HCT116 (cell line): Measurements from ENCODE around the gene OTUB2. TPM values are rescaled to one million over a fixed set of nuclear protein-coding genes. Genes with fewer than 3 reads are reported as not detected.
A peak's percentile ranks its signal among the peaks of the same experiment; 100 is the strongest.

Experiments
- ATAC-seq: fragments of 200-7000 bp; cut with Tn5 transposase; 2 replicates; pipeline ENCODE4 v1.9.1; 2020; ENCODE audit warnings: mild to moderate bottlenecking, moderate library complexity
- BruUV-seq: library from RNA; stranded (reverse); fragments of 400-500 nt; replicated peaks from 2 replicates; lab custom pipeline; 2021; lab: Mats Ljungman, UMichigan
- CTCF ChIA-PET: fragments of 300-600 bp; sonication (Branson Sonifier 250); formaldehyde crosslinking; loops from one replicate; lab custom pipeline; 2021; ENCODE audit warnings: antibody characterized with exemption; lab: Charles Lee
- POLR2A ChIA-PET: fragments of 300-600, 350-600 bp; sonication (Branson Sonifier 250); formaldehyde crosslinking; loops from one replicate; lab custom pipeline; 2021; ENCODE audit warnings: antibody characterized with exemption; lab: Charles Lee
- RAD21 ChIA-PET, 2 experiments: fragments of 300-600 bp; sonication (Branson Sonifier 250); formaldehyde crosslinking; loops; one replicate each; lab custom pipeline; 2023; ENCODE audit warnings: low total read pairs in 2 of 2; ENCODE audit not compliant: uncharacterized antibody in 2 of 2, unreplicated experiment in 2 of 2, low non-redundant PET in 1 of 2; lab: Charles Lee
- DNase-seq: peaks from one replicate; pipeline ENCODE4 v3.0.0-alpha.2; 2010; ENCODE audit warnings: low read depth, low spot score
- H2AFZ ChIP-seq: fragments of 200-600 bp; shearing (Covaris generic), sonication (generic); 2 replicates; pipeline ENCODE4 v1.6.1; 2017; ENCODE audit warnings: low read depth, mixed run types, mixed read lengths, antibody characterized with exemption, low read length; ENCODE audit not compliant: poor library complexity, severe bottlenecking
- H3K27ac ChIP-seq: 2 replicates; pipeline ENCODE4 v1.5.1; 2012; ENCODE audit warnings: low read depth, low read length
- H3K27me3 ChIP-seq: fragments of 200-600 bp; sonication (generic); 2 replicates; pipeline ENCODE4 v1.6.1; 2016; ENCODE audit warnings: mixed run types, low read length, mixed read lengths; ENCODE audit not compliant: insufficient read depth
- H3K36me3 ChIP-seq, 2 experiments: fragments of 200-500 bp in 1 of 2; fragments of 200-600 bp in 1 of 2; sonication (Bioruptor generic) in 1 of 2; sonication (generic) in 1 of 2; 2 replicates each; pipeline versions ENCODE4 v1.5.1 to v1.6.1; 2014 to 2016; ENCODE audit warnings: low read length in 2 of 2, inconsistent platforms in 1 of 2, mixed read lengths in 1 of 2, mixed run types in 1 of 2; ENCODE audit not compliant: insufficient read depth in 2 of 2, control insufficient read depth in 1 of 2
- H3K4me1 ChIP-seq, 2 experiments: fragments of 200-600 bp in 1 of 2; sonication (generic) in 1 of 2; 2 replicates each; pipeline versions ENCODE4 v1.5.1 to v1.6.1; 2012 to 2017; ENCODE audit warnings: low read length in 2 of 2, inconsistent platforms in 1 of 2, mild to moderate bottlenecking in 1 of 2, mixed read lengths in 1 of 2, mixed run types in 1 of 2, moderate library complexity in 1 of 2; ENCODE audit not compliant: insufficient read depth in 2 of 2, control insufficient read depth in 1 of 2
- H3K4me2 ChIP-seq: fragments of 200-600 bp; sonication (generic); 2 replicates; pipeline ENCODE4 v1.6.1; 2017; ENCODE audit warnings: mixed run types, low read length, mixed read lengths
- H3K4me3 ChIP-seq, 2 experiments: fragments of 200-600 bp in 1 of 2; sonication (generic) in 1 of 2; replicated peaks in 1 of 2; 2 replicates each; pipeline ENCODE4 v1.5.1; 2011 to 2016; ENCODE audit warnings: low read length in 2 of 2, control low read depth in 1 of 2, low read depth in 1 of 2, mild to moderate bottlenecking in 1 of 2, mixed read lengths in 1 of 2, mixed run types in 1 of 2
- H3K79me2 ChIP-seq: fragments of 200-600 bp; sonication (generic); 2 replicates; pipeline ENCODE4 v1.6.1; 2017; ENCODE audit warnings: mild to moderate bottlenecking, mixed run types, low read length, moderate library complexity, mixed read lengths; ENCODE audit not compliant: insufficient read depth
- H3K9ac ChIP-seq: fragments of 200-600 bp; sonication (generic); 2 replicates; pipeline ENCODE4 v1.6.1; 2016; ENCODE audit warnings: low read length, mixed read lengths
- H3K9me2 ChIP-seq: fragments of 200-600 bp; sonication (generic), shearing (Covaris generic); 2 replicates; pipeline ENCODE4 v1.6.1; 2017; ENCODE audit warnings: mixed run types, mild to moderate bottlenecking, moderate library complexity; ENCODE audit not compliant: insufficient read depth
- H3K9me3 ChIP-seq, 2 experiments: fragments of 200-500 bp in 1 of 2; fragments of 200-600 bp in 1 of 2; sonication (Bioruptor generic) in 1 of 2; sonication (generic) in 1 of 2; 2 replicates each; pipeline ENCODE4 v1.6.1; 2014 to 2017; ENCODE audit warnings: low read length in 2 of 2, mixed read lengths in 2 of 2, inconsistent platforms in 1 of 2, low read depth in 1 of 2, mild to moderate bottlenecking in 1 of 2, mixed run types in 1 of 2, moderate library complexity in 1 of 2; ENCODE audit not compliant: control insufficient read depth in 1 of 2, insufficient read depth in 1 of 2
- H4K20me1 ChIP-seq: fragments of 200-600 bp; sonication (generic), shearing (Covaris generic); 2 replicates; pipeline ENCODE4 v1.6.1; 2017; ENCODE audit warnings: mixed run types, mild to moderate bottlenecking, moderate library complexity; ENCODE audit not compliant: insufficient read depth
- ATF3 ChIP-seq: IDR thresholded peaks from 2 replicates; pipeline ENCODE4 v1.6.1; 2012
- CBX3 ChIP-seq: IDR thresholded peaks from 2 replicates; pipeline ENCODE4 v1.6.1; 2012; ENCODE audit warnings: low read depth
- CEBPB ChIP-seq: IDR thresholded peaks from 2 replicates; pipeline ENCODE4 v1.6.1; 2012; ENCODE audit warnings: low read depth
- CTCF ChIP-seq, 3 experiments: fragments of 200-600 bp in 1 of 3; sonication (generic) in 1 of 3; IDR thresholded peaks in 2 of 3; conservative IDR thresholded peaks in 1 of 3; 2 replicates each; pipeline ENCODE4 v1.5.1; 2012 to 2017; ENCODE audit warnings: low read depth in 2 of 3, low read length in 2 of 3, antibody characterized with exemption in 1 of 3, borderline replicate concordance in 1 of 3, control low read depth in 1 of 3, mild to moderate bottlenecking in 1 of 3, mixed read lengths in 1 of 3, mixed run types in 1 of 3, moderate library complexity in 1 of 3; ENCODE audit not compliant: insufficient read depth in 1 of 3
- EGR1 ChIP-seq: IDR thresholded peaks from 2 replicates; pipeline ENCODE4 v1.6.1; 2012; ENCODE audit warnings: low read depth
- ELF1 ChIP-seq: IDR thresholded peaks from 2 replicates; pipeline ENCODE4 v1.6.1; 2012; ENCODE audit warnings: low read depth, borderline replicate concordance
- EZH2phosphoT487 ChIP-seq: fragments of 200-600 bp; IDR thresholded peaks from 2 replicates; pipeline ENCODE4 v1.6.1; 2018; ENCODE audit warnings: antibody characterized with exemption, borderline replicate concordance
- FOSL1 ChIP-seq: IDR thresholded peaks from 2 replicates; pipeline ENCODE4 v1.6.1; 2012; ENCODE audit warnings: low read depth
- POLR2A ChIP-seq: IDR thresholded peaks from 2 replicates; pipeline ENCODE4 v1.7.0; 2011; ENCODE audit warnings: borderline replicate concordance; ENCODE audit not compliant: insufficient read depth, insufficient read length; ENCODE audit errors: extremely low read depth
- RAD21 ChIP-seq: IDR thresholded peaks from 2 replicates; pipeline ENCODE4 v1.6.1; 2012; ENCODE audit warnings: low read depth, mild to moderate bottlenecking
- SIN3A ChIP-seq: IDR thresholded peaks from 2 replicates; pipeline ENCODE4 v1.6.1; 2012; ENCODE audit warnings: low read depth
- SP1 ChIP-seq: IDR thresholded peaks from 2 replicates; pipeline ENCODE4 v1.6.1; 2012; ENCODE audit warnings: low read depth
- YY1 ChIP-seq: IDR thresholded peaks from 2 replicates; pipeline ENCODE4 v1.6.1; 2011; ENCODE audit warnings: low read length, low read depth, moderate library complexity, mild to moderate bottlenecking; ENCODE audit not compliant: insufficient replicate concordance; ENCODE audit errors: extremely low read depth
- ZBTB33 ChIP-seq: IDR thresholded peaks from 2 replicates; pipeline ENCODE4 v1.6.1; 2011; ENCODE audit warnings: mild to moderate bottlenecking, low read length, moderate library complexity; ENCODE audit not compliant: insufficient replicate concordance; ENCODE audit errors: extremely low read depth
- ZFX ChIP-seq: fragments of 450-650 bp; IDR thresholded peaks from 2 replicates; pipeline ENCODE4 v1.6.1; 2017
- ZNF274 ChIP-seq: fragments of 200-500 bp; sonication (Bioruptor generic); IDR thresholded peaks from 2 replicates; pipeline ENCODE4 v1.6.1; 2014; ENCODE audit warnings: mild to moderate bottlenecking, low read depth, low read length, inconsistent platforms
- intact Hi-C: fragments of 100-400 bp; cut with micrococcal nuclease; formaldehyde crosslinking; loops from 2 replicates; pipeline ENCODE4 v1.10.0; 2022
- total RNA-seq: library from RNA; stranded (reverse); gene quantifications from one replicate; pipeline ENCODE4 v1.2.1, GENCODE V29; 2021; ENCODE audit not compliant: unreplicated experiment

The OTUB2 gene
- total RNA-seq, 1 experiment from 2014 or later: 6.6 TPM

GRCh38 chr14:94029671-94030203 lies 3.6 kb downstream of the OTUB2 start:
- H3K79me2 ChIP-seq: no peaks in the 10 kb centered on the region; the same call in 1 of the 2 replicates
- H3K4me1 ChIP-seq: peaks cover 29 to 55% of the 10 kb centered on the region in 2 experiments
- H3K9me3 ChIP-seq: peaks cover 0 to 4% of the 10 kb centered on the region in 2 experiments; a peak in 1 of 4 replicates
- H3K36me3 ChIP-seq: no peaks in the 10 kb centered on the region
- ATAC-seq: no peak
- no peak overlapping the region for H3K4me3 ChIP-seq
- no peaks in the 10 kb centered on the region for H3K27me3 ChIP-seq
- H2AFZ ChIP-seq: no peak overlapping the region
- no peak for TF ChIP-seq SIN3A
- no peak for TF ChIP-seq ZBTB33
- TF ChIP-seq FOSL1: no peak
- TF ChIP-seq EGR1: no peak
- no peak for TF ChIP-seq POLR2A
- no peak for TF ChIP-seq EZH2phosphoT487
- TF ChIP-seq CTCF (IDR thresholded peaks at IDR 0.05 in 2 of 3, conservative IDR thresholded peaks at IDR 0.05 in 1 of 3; ENCODE audit: borderline replicate concordance in 1 of 3, insufficient read depth in 1 of 3, low read depth in 2 of 3, low read length in 2 of 3): no peak
- no peak for TF ChIP-seq ZFX
- no peak for TF ChIP-seq CEBPB
- no peak for TF ChIP-seq SP1
- TF ChIP-seq CBX3: no peak
- no peak for TF ChIP-seq RAD21
- no peak for TF ChIP-seq ELF1
- no peak for TF ChIP-seq ZNF274
- TF ChIP-seq YY1: no peak
- no peak for TF ChIP-seq ATF3
- ChIA-PET POLR2A (no interaction called here), CTCF (interaction anchor here (0.7 to 2.8 kb wide), 3 partner anchors 15 to 107 kb away, joined by 3 to 22 read pairs (median 21); no protein-coding TSS in a partner anchor), RAD21 (interaction anchor here in 1 of 2 experiments (0.6 kb wide), 1 partner anchor 46 kb away, joined by 5 read pairs; no protein-coding TSS in a partner anchor)
- no peaks in the 10 kb centered on the region for H3K9me2 ChIP-seq
- H3K27ac ChIP-seq: no peak overlapping the region
- no peaks in the 10 kb centered on the region for H4K20me1 ChIP-seq
- H3K9ac ChIP-seq: no peak overlapping the region
- peak overlapping the region; percentile 93 for H3K4me2 ChIP-seq
- no TSS peak for BruUV-seq
- intact Hi-C loops: no loop called here
- DNase-seq: no peak
